Left kidney (tissue), 2 donors: Measurements from ENCODE around the gene CNOT6. TPM values are rescaled to one million over a fixed set of nuclear protein-coding genes. Genes with fewer than 3 reads are reported as not detected.

Experiments
- DNase-seq: peaks from one replicate; pipeline ENCODE4 v3.0.0-alpha.2; 2013
- polyA plus RNA-seq: library from polyadenylated mRNA; unstranded; fragments of 120-200 nt; gene quantifications from one replicate; pipeline ENCODE4 v1.2.1, GENCODE V29; 2013; ENCODE audit not compliant: insufficient read length

CNOT6 gene
- polyA plus RNA-seq, 1 donor: 74.4 TPM

- DNase-seq: no peak
These were observed 125.4 kb downstream of the CNOT6 start for GRCh38 chr5:180619563-180619915.

DNA sequence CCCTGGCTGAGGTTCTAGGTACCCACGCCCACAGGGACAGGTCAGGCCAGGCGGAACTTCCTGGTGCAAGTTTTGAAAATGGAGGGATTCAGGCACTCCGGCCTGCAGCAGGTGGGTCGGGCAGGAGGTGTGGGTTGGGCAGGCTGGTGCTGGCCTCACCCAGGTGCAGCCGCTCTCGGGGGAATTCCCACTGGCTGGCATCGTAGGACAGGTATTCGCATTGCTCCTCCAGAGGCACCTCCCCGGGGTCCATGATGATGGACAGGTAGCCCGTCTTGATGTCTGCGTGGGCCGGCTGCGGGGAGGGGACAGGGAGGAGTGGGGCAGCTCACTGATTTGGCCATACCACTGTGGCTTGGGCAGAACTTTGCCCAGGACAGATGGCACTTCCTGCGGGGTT lies 125.8 kb downstream of the CNOT6 start:
- no peak for DNase-seq

DNA sequence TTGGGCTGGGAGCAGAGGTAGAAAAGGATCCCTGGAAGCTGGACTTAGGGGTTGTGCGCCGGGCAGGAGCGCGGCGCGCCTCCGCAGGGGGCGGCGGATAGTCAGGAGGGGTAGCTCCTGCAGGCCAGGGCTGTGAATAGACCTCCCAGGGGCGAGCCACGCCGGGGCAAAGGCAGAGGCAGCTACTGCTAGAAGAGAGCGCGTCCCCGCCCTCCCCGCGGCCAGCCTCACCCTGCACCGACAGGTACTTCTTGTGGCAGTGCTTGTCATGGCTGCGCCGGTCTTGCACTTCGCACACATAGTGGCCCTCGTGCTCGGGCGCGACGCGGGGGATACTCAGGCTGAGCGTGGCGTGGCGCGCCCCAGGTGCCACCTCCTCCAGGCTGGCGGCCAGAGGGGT lies 127.1 kb downstream of the CNOT6 start:
- no peak for DNase-seq

GRCh38 chr5:180622910-180623309 lies 128.7 kb downstream of the CNOT6 start:
- DNase-seq: no peak

GRCh38 chr5:180623411-180623834 lies 129.2 kb downstream of the CNOT6 start:
- DNase-seq: no peak

- DNase-seq: no peak
These were observed 129.7 kb downstream of the CNOT6 start for GRCh38 chr5:180623844-180624243.

- no peak for DNase-seq
These were observed 130.4 kb downstream of the CNOT6 start for GRCh38 chr5:180624587-180624986.

- no peak for DNase-seq
These were observed 131.1 kb downstream of the CNOT6 start for GRCh38 chr5:180625125-180625790.

GRCh38 chr5:180625791-180626660 lies 131.8 kb downstream of the CNOT6 start:
- DNase-seq: no peak

DNA sequence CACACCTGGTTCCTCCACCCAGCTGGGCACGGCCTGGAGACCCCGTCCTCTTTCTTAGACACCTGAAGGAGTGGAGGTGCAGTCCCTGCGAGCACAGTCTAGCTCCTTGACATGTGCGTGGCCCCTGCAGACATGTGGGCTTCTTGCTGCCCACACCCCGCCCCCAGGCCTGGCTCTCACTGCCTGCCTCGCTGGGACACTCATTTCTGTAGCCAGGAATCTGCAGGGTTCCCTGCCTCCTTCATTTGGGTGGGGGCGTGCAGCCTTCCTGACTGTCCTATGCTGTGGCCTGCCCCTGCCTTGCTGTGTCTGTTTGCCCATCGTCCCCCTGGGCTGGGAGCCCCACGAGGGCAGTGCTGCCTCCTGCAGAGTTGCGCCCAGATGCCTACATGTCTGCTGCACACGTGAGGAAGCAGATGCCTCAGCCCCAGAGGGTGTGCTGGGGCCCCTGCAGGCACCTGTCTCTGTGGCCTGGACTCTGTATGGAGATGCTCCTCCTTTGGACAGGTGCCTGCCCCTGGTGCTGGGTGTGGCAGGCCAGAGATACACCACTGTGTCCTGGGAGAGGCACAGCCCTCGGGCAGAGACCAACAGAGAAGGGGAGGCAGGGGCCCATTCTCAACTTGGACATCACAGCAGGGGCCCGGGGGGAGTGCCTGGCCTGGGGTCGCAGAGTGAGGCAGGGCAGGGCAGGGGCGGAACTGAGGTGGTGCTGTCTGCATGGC lies 132.6 kb downstream of the CNOT6 start:
- no peak for DNase-seq

GRCh38 chr5:180627386-180628120 lies 133.4 kb downstream of the CNOT6 start:
- DNase-seq: no peak

Other genes with a start within 250 kb of the CNOT6 start
- 44.1 TPM for gene MAPK9, start 202.3 kb upstream of the CNOT6 start, polyA plus RNA-seq
- 5.1 TPM for gene GFPT2, start 141.0 kb upstream of the CNOT6 start, polyA plus RNA-seq
- gene SCGB3A1, start 97.1 kb downstream of the CNOT6 start, polyA plus RNA-seq: not detected
- 23.6 TPM for gene FLT4, start 155.2 kb downstream of the CNOT6 start, polyA plus RNA-seq
- gene OR2Y1, start 245.7 kb downstream of the CNOT6 start, polyA plus RNA-seq: not detected